GM10248 (cell line): ENCODE measurements around the gene GRM8.
"Not testable (repeated sequence)": the region's sequence is repeated elsewhere in the genome, so short reads cannot be mapped to it uniquely, and the experiment has no call there.

ENCODE experiments used
- CTCF ChIA-PET: fragments of 300-600 bp; sonication (Branson Sonifier 250); formaldehyde crosslinking; extraction: SDS; loops from one replicate; lab custom pipeline; 2021; ENCODE audit warnings: antibody characterized with exemption; lab: Yijun Ruan, JAX
- POLR2A ChIA-PET: fragments of 350-650 bp; sonication (Branson Sonifier 250); formaldehyde crosslinking; extraction: SDS; loops from one replicate; lab custom pipeline; 2020; ENCODE audit warnings: antibody characterized with exemption; lab: Yijun Ruan, JAX
- DNase-seq: peaks from one replicate; pipeline ENCODE4 v3.0.0; 2012; ENCODE audit errors: extremely low spot score
- CTCF ChIP-seq: IDR thresholded peaks from 2 replicates; pipeline ENCODE4 v1.5.1; 2012; ENCODE audit warnings: mild to moderate bottlenecking, low read depth; ENCODE audit errors: extremely low read depth, missing control alignments, control extremely low read depth

Gene GRM8

DNA sequence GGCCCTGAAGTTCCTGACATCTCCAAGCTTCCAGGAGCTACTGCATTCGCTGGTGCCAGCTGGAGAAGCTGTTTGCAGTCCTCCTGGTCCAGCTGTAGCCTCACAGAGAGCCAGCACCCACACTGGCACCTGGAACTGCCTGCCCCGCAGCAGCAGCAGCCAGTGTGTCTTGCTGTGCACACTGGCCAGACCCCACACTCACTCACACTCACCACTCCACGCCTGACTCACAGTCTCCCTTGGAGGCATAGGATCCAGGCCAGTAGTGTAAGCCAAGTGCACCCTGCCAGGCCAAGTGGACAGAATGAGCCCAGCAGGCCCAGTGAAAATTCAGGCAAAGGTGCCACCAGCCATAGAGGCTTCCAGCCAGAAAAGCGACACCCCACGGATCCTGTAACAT is 566.3 kb downstream of the GRM8 start:
- ChIA-PET POLR2A (no interaction called here), CTCF (interaction anchor here (1.0 to 4.9 kb wide), 3 partner anchors 9 to 46 kb away, joined by 3 to 25 read pairs (median 4); no protein-coding TSS in a partner anchor)
- DNase-seq: no peak
- no peak for TF ChIP-seq CTCF

DNA sequence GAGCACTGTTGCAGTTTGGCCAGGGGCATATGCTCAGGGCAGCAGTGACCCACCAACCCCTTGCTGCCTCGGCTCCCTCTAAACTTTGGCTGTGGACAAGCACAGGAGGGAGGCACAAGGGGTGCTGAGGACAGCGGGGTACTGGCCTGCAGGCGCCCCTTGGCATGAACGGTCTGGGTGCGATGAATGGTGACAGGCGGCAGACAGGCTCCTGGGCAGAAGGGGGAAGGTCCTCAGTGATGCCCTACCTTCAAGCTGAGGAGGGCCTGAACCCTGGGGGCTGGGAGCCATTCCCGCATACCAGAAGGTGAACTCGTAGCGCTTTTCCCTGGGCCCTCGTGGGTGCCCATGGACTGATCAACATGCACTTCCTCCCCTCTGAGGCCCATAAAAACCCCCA is 567.1 kb downstream of the GRM8 start:
- DNase-seq: no peak
- TF ChIP-seq CTCF: no peak
- CTCF ChIA-PET: interaction anchor here (0.8 to 4.9 kb wide), 4 partner anchors 8 to 47 kb away, joined by 3 to 25 read pairs (median 4); no protein-coding TSS in a partner anchor
- POLR2A ChIA-PET: no interaction called here

- no peak for TF ChIP-seq CTCF
- CTCF ChIA-PET: interaction anchor here (1.3 kb wide), 2 partner anchors 9 to 47 kb away, joined by 4 read pairs; no protein-coding TSS in a partner anchor
- POLR2A ChIA-PET: no interaction called here
- DNase-seq: no peak
These were observed 567.6 kb downstream of the GRM8 start for GRCh38 chr7:126685018-126685573.

DNA sequence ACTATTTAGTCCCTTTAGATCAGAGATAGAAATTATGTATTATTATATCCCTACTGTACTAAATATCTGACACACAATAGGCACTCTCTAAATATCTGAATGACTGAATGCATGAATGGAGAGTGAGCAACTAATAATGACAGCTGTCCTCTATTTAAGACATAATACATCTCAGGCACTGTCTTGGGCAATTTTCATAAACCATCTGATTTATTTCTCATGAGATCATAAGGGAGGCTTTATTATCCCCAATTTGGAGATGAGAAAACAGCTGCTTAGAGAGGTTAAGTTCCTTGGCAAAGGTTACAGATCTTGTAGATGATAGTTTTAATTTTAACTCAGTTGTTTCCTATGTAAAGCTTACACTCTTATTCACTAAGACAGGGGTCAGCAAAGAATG is 570.6 kb downstream of the GRM8 start:
- POLR2A ChIA-PET: no interaction called here
- CTCF ChIA-PET: no interaction called here
- TF ChIP-seq CTCF: no peak
- no peak for DNase-seq

DNA sequence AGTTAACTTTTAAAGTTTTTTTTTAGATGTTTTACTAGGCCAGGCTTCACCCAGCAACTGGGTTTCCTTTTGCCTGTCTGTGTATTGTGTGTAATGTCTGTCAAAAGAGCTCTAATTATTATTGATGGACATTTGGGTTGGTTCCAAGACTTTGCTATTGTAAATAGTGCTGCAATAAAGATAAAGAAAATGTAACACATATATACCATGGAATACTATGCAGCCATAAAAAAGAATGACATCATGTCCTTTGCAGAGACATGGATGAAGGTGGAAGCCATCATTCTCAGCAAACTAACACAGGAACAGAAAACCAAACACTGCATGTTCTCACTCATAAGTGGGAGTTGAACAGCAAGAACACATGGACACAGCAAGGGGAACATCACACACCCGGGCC is 584.0 kb downstream of the GRM8 start:
- POLR2A ChIA-PET, CTCF ChIA-PET, DNase-seq: not testable (repeated sequence)

DNA sequence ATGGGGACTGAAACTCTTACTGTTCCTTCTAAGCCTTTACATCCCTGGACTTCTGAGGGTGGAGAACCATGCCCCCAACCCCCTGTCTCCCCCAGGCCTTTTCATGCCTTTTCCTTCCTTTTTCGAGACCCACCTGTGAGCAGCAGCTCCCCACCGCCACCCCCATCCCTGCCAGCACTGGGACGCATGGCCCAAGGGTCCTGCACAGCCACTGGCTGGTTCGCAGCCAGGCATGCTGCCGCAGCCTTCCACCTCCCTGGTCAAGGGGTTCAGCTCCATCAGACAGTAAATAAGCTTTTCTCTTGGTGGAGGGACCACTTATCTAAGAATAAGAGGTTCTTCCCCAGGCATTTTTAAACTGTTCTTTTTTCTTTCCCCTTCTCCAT is 584.4 kb downstream of the GRM8 start:
- CTCF ChIA-PET: no interaction called here
- POLR2A ChIA-PET: no interaction called here
- DNase-seq: no peak
- no peak for TF ChIP-seq CTCF

DNA sequence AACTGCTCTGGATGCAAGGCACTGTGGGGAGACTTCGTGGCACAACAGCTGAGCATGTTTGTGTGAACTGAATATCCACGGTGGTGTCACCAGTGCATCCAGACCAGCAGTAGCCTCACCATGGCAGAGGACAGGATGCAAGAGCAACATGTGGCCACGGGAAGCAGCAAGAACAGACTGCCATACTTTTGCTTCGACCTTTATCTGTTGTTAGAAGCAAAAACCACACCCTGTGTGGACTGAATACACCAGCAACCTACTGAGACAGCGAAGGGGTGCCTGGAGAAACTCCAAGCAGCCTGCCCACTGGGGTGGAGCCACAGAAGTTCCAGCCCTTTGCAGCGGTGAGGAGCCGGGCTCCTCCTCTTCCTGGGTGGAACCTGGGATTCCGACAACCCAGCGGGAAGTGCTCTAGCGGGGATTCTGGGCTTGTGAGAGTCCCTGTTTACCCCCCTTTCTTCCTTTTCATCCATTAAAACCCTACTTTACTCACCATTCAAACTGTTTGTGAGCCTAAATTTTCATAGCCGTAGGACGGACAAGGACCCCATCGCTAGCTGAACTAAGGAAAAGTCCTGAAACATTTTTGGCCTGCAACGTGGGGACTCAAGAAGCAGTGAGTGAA is 584.9 kb downstream of the GRM8 start:
- no peak for DNase-seq
- no peak for TF ChIP-seq CTCF
- ChIA-PET CTCF (interaction anchor here (0.9 kb wide), 1 partner anchor 11 kb away, joined by 5 read pairs; no protein-coding TSS in a partner anchor), POLR2A (no interaction called here)
